ENCODE data around the gene GFRAL. TPM values are rescaled to one million over a fixed set of nuclear protein-coding genes. Genes with fewer than 3 reads are reported as not detected.
"Not testable (repeated sequence)": the region's sequence is repeated elsewhere in the genome, so short reads cannot be mapped to it uniquely, and the experiment has no call there.

Gene GFRAL, protein sequence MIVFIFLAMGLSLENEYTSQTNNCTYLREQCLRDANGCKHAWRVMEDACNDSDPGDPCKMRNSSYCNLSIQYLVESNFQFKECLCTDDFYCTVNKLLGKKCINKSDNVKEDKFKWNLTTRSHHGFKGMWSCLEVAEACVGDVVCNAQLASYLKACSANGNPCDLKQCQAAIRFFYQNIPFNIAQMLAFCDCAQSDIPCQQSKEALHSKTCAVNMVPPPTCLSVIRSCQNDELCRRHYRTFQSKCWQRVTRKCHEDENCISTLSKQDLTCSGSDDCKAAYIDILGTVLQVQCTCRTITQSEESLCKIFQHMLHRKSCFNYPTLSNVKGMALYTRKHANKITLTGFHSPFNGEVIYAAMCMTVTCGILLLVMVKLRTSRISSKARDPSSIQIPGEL
- total RNA-seq: not detected

DNA sequence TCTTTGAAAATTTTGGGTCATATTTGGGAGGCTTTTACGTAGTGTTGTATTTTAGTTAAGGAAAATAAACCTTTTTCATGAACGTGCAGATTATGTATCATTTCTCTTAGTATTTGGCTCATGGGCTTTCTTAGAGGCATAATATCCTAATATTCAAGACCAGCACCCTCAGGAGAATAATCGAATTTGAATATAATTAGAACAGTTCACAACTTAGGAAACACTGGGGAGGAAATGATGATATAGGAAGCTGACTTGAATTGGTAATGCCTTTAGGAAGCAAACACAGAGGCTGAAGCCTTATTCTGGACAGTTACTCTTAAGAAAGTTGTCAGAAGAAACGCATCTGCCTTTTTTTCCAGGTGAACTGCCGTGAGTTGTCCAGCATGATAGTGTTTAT lies at the start of gene GFRAL:
Gene GFRAL, plus strand, starts transcription at position 301 of the 400 bp plus-strand sequence. Its CDS starts 86 bp downstream, at position 387.
- no peak for DNase-seq
- Mint-ChIP-seq H3K36me3 (ENCODE audit: low read depth) (no peaks in the 10 kb centered on the region), H3K9me3 (peaks cover 2% of the 10 kb centered on the region), H3K27me3 (no peaks in the 10 kb centered on the region), H3K27ac (no peak within 1 kb of the TSS), H3K4me3 (no peak within 1 kb of the TSS), H3K4me1 (no peaks in the 10 kb centered on the region)
- POLR2A ChIA-PET: no interaction called here
- CTCF ChIA-PET: no interaction called here

DNA sequence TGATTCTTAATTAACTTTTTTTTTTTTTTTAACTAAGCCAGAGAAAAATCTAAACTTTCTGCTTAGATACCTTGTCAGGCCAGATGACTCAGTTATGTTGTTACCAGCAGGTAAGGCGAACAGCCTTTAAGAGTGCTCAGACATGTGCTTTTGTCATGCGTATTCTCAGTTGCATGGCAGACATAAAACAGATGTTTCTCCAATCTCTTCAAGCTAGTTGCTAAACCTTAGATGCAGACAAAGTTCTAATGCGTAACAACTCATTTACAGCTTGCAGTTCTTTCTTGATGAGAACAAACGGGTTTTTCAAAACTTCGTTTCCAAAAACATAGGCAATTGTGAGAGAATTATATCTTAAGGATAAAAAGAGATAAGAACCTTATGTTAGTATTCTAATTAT lies 49.6 kb upstream of the GFRAL start:
- DNase-seq: no peak
- Mint-ChIP-seq H3K9me3 (no peaks in the 10 kb centered on the region), H3K27me3 (no peaks in the 10 kb centered on the region), H3K4me1 (no peaks in the 10 kb centered on the region), H3K36me3 (ENCODE audit: low read depth) (no peaks in the 10 kb centered on the region), H3K27ac (no peak overlapping the region), H3K4me3 (no peak overlapping the region)
- CTCF ChIA-PET: no interaction called here
- POLR2A ChIA-PET: no interaction called here

DNA sequence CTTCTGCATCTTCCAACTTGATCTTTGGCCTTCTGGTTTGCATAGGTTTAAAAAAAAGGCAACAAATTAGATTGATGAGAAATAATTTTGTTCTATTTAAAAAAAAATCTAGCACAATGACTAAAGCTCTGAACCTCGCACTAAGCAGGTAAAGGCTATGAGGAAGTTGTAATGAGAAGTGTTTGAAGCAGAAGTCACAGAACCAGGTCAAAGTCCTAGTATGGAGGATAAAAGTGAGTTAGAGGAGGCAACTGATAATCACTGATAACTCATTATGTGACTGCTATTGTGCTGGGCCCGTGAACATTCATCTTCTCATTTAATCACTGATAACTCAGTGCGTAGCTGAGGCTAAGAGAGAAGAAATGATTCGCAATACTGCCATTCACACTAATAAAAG lies 46.1 kb upstream of the GFRAL start:
- Mint-ChIP-seq H3K27me3 (no peaks in the 10 kb centered on the region), H3K36me3 (ENCODE audit: low read depth) (no peaks in the 10 kb centered on the region), H3K9me3 (no peaks in the 10 kb centered on the region), H3K4me3 (no peak overlapping the region), H3K4me1 (no peaks in the 10 kb centered on the region), H3K27ac (no peak overlapping the region)
- DNase-seq: no peak
- CTCF ChIA-PET: no interaction called here
- POLR2A ChIA-PET: no interaction called here

DNA sequence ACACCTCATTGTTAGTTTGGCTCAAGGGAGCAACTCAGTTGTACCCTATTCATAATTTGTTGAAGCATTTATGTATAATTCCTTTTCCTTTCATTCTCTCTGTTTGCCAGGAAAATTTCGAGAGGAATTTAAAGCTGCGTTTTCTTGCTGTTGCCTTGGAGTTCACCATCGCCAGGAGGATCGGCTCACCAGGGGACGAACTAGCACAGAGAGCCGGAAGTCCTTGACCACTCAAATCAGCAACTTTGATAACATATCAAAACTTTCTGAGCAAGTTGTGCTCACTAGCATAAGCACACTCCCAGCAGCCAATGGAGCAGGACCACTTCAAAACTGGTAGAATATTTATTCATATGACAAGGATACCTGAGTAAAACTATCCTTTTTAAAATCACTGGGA lies 45.2 kb upstream of the GFRAL start:
- ChIA-PET POLR2A (no interaction called here), CTCF (no interaction called here)
- H3K4me1 Mint-ChIP-seq: no peaks in the 10 kb centered on the region
- no peak overlapping the region for H3K4me3 Mint-ChIP-seq
- H3K27ac Mint-ChIP-seq: no peak overlapping the region
- no peaks in the 10 kb centered on the region for H3K9me3 Mint-ChIP-seq
- no peak for DNase-seq
- no peaks in the 10 kb centered on the region for H3K36me3 Mint-ChIP-seq (ENCODE audit: low read depth)
- H3K27me3 Mint-ChIP-seq: no peaks in the 10 kb centered on the region

DNA sequence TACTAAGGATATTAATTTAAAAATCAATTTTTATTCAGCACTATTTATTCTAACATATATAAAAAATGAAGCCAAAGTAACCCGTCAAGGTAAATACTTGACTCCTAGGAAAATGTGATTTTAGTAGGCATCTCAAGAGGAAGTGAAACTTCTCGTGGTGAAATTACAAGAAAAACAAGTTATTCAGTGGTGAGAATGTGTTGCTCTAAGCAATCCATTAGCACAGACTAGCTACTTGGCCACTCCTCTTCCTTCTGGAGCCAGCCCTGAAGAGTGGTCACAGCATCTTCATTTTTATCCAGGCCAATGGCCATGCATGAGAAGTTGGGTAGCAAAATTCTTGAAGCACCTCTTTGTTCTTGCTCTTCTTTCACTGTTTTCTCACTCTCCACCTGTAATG lies 40.4 kb upstream of the GFRAL start:
- DNase-seq: no peak
- POLR2A ChIA-PET: no interaction called here
- peaks cover 2% of the 10 kb centered on the region for H3K9me3 Mint-ChIP-seq

GRCh38 chr6:55290736-55291135 lies 36.5 kb upstream of the GFRAL start:
- Mint-ChIP-seq H3K36me3 (ENCODE audit: low read depth) (no peaks in the 10 kb centered on the region), H3K4me1 (no peaks in the 10 kb centered on the region), H3K9me3 (peaks cover 5% of the 10 kb centered on the region), H3K4me3 (no peak overlapping the region), H3K27ac (no peak overlapping the region), H3K27me3 (no peaks in the 10 kb centered on the region)
- POLR2A ChIA-PET: no interaction called here
- CTCF ChIA-PET: no interaction called here
- no peak for DNase-seq

More for the DNA sequence above, 40.4 kb upstream of the GFRAL start:
- H3K27me3 Mint-ChIP-seq: no peaks in the 10 kb centered on the region
- H3K4me3 Mint-ChIP-seq: no peak overlapping the region
- no peaks in the 10 kb centered on the region for H3K36me3 Mint-ChIP-seq (ENCODE audit: low read depth)
- H3K27ac Mint-ChIP-seq: no peak overlapping the region
- H3K4me1 Mint-ChIP-seq: no peaks in the 10 kb centered on the region
- CTCF ChIA-PET: interaction anchor here (1.7 kb wide), 1 partner anchor 10 kb away, joined by 7 read pairs; no protein-coding TSS in a partner anchor

GRCh38 chr6:55293116-55293515 lies 34.2 kb upstream of the GFRAL start:
- ChIA-PET CTCF (no interaction called here), POLR2A (no interaction called here)
- Mint-ChIP-seq H3K27me3 (no peaks in the 10 kb centered on the region), H3K36me3 (ENCODE audit: low read depth) (no peaks in the 10 kb centered on the region), H3K9me3 (peaks cover 5% of the 10 kb centered on the region), H3K4me3 (no peak overlapping the region), H3K4me1 (no peaks in the 10 kb centered on the region), H3K27ac (no peak overlapping the region)
- no peak for DNase-seq

DNA sequence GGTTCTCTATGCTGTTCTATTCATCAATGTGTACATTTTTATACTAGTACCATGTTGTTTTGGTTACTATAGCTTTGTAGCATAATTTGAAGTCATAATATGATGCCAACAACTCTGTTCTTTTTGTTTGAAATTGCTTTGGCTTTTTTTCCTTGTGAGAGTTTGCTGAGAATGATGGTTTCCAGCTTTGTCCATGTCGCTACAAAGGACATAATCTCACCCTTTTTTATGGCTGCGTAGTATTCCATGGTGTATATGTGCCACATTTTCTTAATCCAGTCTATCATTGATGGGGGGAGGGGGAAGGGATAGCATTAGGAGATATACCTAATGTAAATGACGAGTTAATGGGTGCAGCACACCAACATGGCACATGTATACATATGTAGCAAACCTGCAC lies 30.1 kb upstream of the GFRAL start:
- H3K27me3 Mint-ChIP-seq; H3K36me3 Mint-ChIP-seq (ENCODE audit: low read depth); H3K9me3 Mint-ChIP-seq; CTCF ChIA-PET; DNase-seq; H3K4me3 Mint-ChIP-seq; H3K4me1 Mint-ChIP-seq; H3K27ac Mint-ChIP-seq; POLR2A ChIA-PET: not testable (repeated sequence)

GRCh38 chr6:55299286-55299985 lies 27.8 kb upstream of the GFRAL start:
- no peaks in the 10 kb centered on the region for H3K36me3 Mint-ChIP-seq (ENCODE audit: low read depth)
- no peaks in the 10 kb centered on the region for H3K4me1 Mint-ChIP-seq
- DNase-seq: no peak
- no peaks in the 10 kb centered on the region for H3K27me3 Mint-ChIP-seq
- POLR2A ChIA-PET: no interaction called here
- no peak overlapping the region for H3K27ac Mint-ChIP-seq
- H3K4me3 Mint-ChIP-seq: no peak overlapping the region
- CTCF ChIA-PET: no interaction called here
- peaks cover 5% of the 10 kb centered on the region for H3K9me3 Mint-ChIP-seq

- no peak for DNase-seq
- no peaks in the 10 kb centered on the region for H3K36me3 Mint-ChIP-seq (ENCODE audit: low read depth)
- no peaks in the 10 kb centered on the region for H3K4me1 Mint-ChIP-seq
- no peak overlapping the region for H3K27ac Mint-ChIP-seq
- peaks cover 7% of the 10 kb centered on the region for H3K9me3 Mint-ChIP-seq
- no peaks in the 10 kb centered on the region for H3K27me3 Mint-ChIP-seq
- ChIA-PET POLR2A (no interaction called here), CTCF (no interaction called here)
- H3K4me3 Mint-ChIP-seq: no peak overlapping the region
Observed at GRCh38 chr6:55304747-55305146, 22.5 kb upstream of the GFRAL start.

DNA sequence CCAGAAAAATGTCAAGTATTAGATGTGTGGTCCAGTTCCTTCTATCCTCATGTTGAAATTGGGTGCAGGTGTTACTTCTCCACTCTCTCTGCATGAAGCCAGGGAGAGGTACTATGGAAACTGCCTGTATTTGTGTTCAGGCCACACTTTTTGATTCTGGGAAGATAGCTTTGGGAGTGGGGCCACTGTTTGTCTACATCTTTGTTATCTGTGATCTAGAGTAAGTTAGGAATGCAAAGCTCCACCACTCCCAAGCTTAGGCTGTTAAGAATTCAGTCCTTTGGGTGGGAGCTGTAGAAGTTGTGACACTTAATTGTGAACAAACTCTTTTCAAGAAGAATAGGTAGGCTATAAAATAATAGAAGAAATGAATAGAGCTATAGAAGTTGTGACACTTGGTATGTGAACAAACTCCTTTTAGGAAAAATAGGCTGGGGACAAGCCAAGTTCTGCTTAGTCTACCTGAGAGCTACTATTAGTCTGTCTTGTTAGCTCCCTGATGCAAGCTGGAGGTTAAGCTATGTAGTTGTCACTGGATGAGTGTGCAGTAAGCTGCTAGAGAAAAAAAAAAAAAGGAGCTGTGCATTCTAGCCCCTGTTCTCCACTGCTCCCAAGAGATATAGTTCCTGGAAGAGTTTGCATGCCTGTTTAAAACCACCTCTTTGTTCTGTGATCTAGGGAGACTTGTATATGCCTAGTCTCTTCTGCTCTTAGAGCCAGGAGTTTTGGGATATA lies 7.1 kb upstream of the GFRAL start:
- no peak for DNase-seq
- no peaks in the 10 kb centered on the region for H3K4me1 Mint-ChIP-seq
- H3K4me3 Mint-ChIP-seq: no peak overlapping the region
- no peaks in the 10 kb centered on the region for H3K36me3 Mint-ChIP-seq (ENCODE audit: low read depth)
- ChIA-PET POLR2A (no interaction called here), CTCF (no interaction called here)
- no peak overlapping the region for H3K27ac Mint-ChIP-seq
- no peaks in the 10 kb centered on the region for H3K27me3 Mint-ChIP-seq
- peaks cover 4% of the 10 kb centered on the region for H3K9me3 Mint-ChIP-seq

DNA sequence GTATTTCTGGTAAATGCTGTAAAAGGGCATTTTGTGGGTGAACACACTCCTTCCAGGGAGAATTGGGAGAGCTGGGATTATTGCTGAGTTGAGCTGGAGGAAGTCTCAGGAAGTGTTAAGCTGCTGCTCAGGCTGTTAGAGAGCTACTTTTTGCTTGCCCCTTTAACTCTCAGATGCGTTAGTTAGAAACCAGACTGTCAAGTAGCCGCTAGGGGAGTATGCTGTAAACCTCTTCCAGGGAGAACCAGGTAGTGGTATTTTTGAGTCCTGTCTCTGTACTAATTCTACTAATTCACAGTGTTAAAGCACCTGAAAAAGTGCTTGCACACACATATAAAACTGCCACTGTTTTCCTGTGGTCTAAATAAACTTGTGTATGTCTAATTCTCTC lies 6.6 kb upstream of the GFRAL start:
- no peak overlapping the region for H3K27ac Mint-ChIP-seq
- no peak for DNase-seq
- ChIA-PET CTCF (no interaction called here), POLR2A (no interaction called here)
- H3K36me3 Mint-ChIP-seq (ENCODE audit: low read depth): no peaks in the 10 kb centered on the region
- H3K4me1 Mint-ChIP-seq: no peaks in the 10 kb centered on the region
- H3K27me3 Mint-ChIP-seq: no peaks in the 10 kb centered on the region
- H3K4me3 Mint-ChIP-seq: no peak overlapping the region
- peaks cover 4% of the 10 kb centered on the region for H3K9me3 Mint-ChIP-seq

- Mint-ChIP-seq H3K9me3 (peaks cover 14% of the 10 kb centered on the region), H3K27me3 (no peaks in the 10 kb centered on the region), H3K4me1 (no peaks in the 10 kb centered on the region), H3K4me3 (no peak overlapping the region), H3K27ac (no peak overlapping the region), H3K36me3 (ENCODE audit: low read depth) (no peaks in the 10 kb centered on the region)
- POLR2A ChIA-PET: no interaction called here
- CTCF ChIA-PET: no interaction called here
- no peak for DNase-seq
Observed at GRCh38 chr6:55377150-55377549, 49.9 kb downstream of the GFRAL start.

DNA sequence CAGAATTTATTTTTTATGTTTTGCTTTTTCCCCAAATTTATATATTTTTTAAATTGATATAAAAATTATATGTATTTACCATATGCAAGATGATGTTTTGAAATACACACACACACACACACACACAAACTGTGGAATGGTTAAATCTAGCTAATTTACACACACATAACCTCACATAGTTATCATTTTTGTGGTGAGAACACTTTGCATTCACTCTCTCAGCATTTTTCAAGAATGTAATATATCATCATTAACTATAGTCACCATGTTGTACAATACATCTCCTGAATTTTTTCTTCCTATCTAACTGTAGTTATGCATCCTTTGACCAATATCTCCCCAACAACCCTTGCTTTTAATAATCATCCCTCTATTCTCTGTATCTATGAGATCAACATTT lies 52.2 kb downstream of the GFRAL start:
- ChIA-PET POLR2A (no interaction called here), CTCF (no interaction called here)
- Mint-ChIP-seq H3K36me3 (ENCODE audit: low read depth) (no peaks in the 10 kb centered on the region), H3K4me3 (no peak overlapping the region), H3K9me3 (peaks cover 14% of the 10 kb centered on the region), H3K4me1 (no peaks in the 10 kb centered on the region), H3K27me3 (no peaks in the 10 kb centered on the region), H3K27ac (no peak overlapping the region)
- no peak for DNase-seq

Data from activated CD4-positive, alpha-beta memory T cell treated with anti-CD3 and anti-CD28 coated beads, Interleukin-2, amount 10 ng/mL, durations not matched to agents 7 days and 5 days (primary cell).